HTERT RPE-1 (cell line): ENCODE measurements around the gene RBM47.

Source experiments
- in situ Hi-C: fragments of 300-500 bp; cut with MboI; formaldehyde crosslinking; loops from 4 replicates; pipeline ENCODE4 v1.14.3; 2020; ENCODE audit warnings: low sequenced_read_pairs

RBM47 gene

GRCh38 chr4:40592034-40592433 lies 37.6 kb downstream of the RBM47 start:
- in situ Hi-C loops, result no loop called here

GRCh38 chr4:40587826-40588225 lies 41.8 kb downstream of the RBM47 start:
- in situ Hi-C loops, result no loop called here

GRCh38 chr4:40587351-40587750 lies 42.3 kb downstream of the RBM47 start:
- in situ Hi-C loops, result no loop called here

- in situ Hi-C loops, result no loop called here
Measured at GRCh38 chr4:40586729-40587128, 42.9 kb downstream of the RBM47 start.

GRCh38 chr4:40586034-40586433 lies 43.6 kb downstream of the RBM47 start:
- in situ Hi-C loops, result no loop called here

GRCh38 chr4:40585201-40585799 lies 44.4 kb downstream of the RBM47 start:
- in situ Hi-C loops, result no loop called here

- in situ Hi-C loops, result no loop called here
Measured at GRCh38 chr4:40584517-40585141, 45.0 kb downstream of the RBM47 start.

- in situ Hi-C loops, result no loop called here
Measured at GRCh38 chr4:40583850-40584439, 45.7 kb downstream of the RBM47 start.

GRCh38 chr4:40582413-40582812 lies 47.3 kb downstream of the RBM47 start:
- in situ Hi-C loops, result no loop called here

GRCh38 chr4:40581254-40582140 lies 48.2 kb downstream of the RBM47 start:
- in situ Hi-C loops, result no loop called here

GRCh38 chr4:40579983-40580382 lies 49.7 kb downstream of the RBM47 start:
- in situ Hi-C loops, result no loop called here

- in situ Hi-C loops, result no loop called here
Measured at GRCh38 chr4:40577588-40578253, 51.9 kb downstream of the RBM47 start.

GRCh38 chr4:40576651-40577480 lies 52.8 kb downstream of the RBM47 start:
- in situ Hi-C loops, result no loop called here

GRCh38 chr4:40575846-40576245 lies 53.8 kb downstream of the RBM47 start:
- in situ Hi-C loops, result no loop called here

GRCh38 chr4:40573593-40574311 lies 55.9 kb downstream of the RBM47 start:
- in situ Hi-C loops, result no loop called here

GRCh38 chr4:40572692-40573310 lies 56.9 kb downstream of the RBM47 start:
- in situ Hi-C loops, result no loop called here

- in situ Hi-C loops, result no loop called here
Measured at GRCh38 chr4:40571208-40571607, 58.5 kb downstream of the RBM47 start.

GRCh38 chr4:40570348-40571077 lies 59.2 kb downstream of the RBM47 start:
- in situ Hi-C loops, result no loop called here
